Measurements from ENCODE around the gene RGS7. TPM values are rescaled to one million over a fixed set of nuclear protein-coding genes. Genes with fewer than 3 reads are reported as not detected.

The RGS7 gene
- total RNA-seq, 2 experiments from 2014 or later, result not detected

DNA sequence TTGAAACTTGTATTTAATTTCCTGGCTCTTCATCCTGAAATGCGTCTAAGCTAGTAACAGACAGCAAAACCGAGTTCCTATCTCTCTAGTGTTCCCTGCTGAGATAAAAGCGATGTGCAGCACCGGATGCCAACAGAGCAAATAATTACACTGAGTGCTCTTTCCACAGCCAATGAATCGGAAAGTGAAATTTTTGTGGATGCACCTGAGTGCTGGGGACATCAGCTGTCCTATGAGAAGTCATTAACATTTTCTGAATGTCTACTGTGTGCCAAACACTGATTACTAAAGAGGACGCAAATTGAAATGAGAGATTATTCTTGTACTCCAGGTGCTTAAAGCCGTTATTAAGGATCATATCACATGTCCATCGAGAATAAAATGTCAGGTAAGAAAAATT, 278.0 kb downstream of the RGS7 start:
- Histone ChIP-seq H3K4me3 (ENCODE audit: low read length) (no peak overlapping the region), H3K9me3 (ENCODE audit: control insufficient read depth in 1 of 2, insufficient read depth in 1 of 2, low read length in 2 of 2) (no peaks in the 10 kb centered on the region), H3K27ac (ENCODE audit: low read depth in 1 of 2, low read length in 2 of 2) (no peak overlapping the region), H3K4me1 (ENCODE audit: insufficient read depth, low read length) (no peaks in the 10 kb centered on the region), H3K27me3 (ENCODE audit: control insufficient read depth in 1 of 2, insufficient read depth in 2 of 2, low read length in 2 of 2) (no peaks in the 10 kb centered on the region), H3K36me3 (ENCODE audit: insufficient read depth, low read length) (no peaks in the 10 kb centered on the region)
- no peaks in the 10 kb centered on the region for H3K9me3 Mint-ChIP-seq
- H3K27me3 Mint-ChIP-seq, result no peaks in the 10 kb centered on the region
- H3K36me3 Mint-ChIP-seq (ENCODE audit: low read depth), result no peaks in the 10 kb centered on the region
- H3K27ac Mint-ChIP-seq, result no peak overlapping the region
- ATAC-seq (ENCODE audit: poor library complexity), result no peak
- no peak overlapping the region for H3K4me3 Mint-ChIP-seq
- POLR2A ChIA-PET, result no interaction called here
- TF ChIP-seq, protein P1, sequence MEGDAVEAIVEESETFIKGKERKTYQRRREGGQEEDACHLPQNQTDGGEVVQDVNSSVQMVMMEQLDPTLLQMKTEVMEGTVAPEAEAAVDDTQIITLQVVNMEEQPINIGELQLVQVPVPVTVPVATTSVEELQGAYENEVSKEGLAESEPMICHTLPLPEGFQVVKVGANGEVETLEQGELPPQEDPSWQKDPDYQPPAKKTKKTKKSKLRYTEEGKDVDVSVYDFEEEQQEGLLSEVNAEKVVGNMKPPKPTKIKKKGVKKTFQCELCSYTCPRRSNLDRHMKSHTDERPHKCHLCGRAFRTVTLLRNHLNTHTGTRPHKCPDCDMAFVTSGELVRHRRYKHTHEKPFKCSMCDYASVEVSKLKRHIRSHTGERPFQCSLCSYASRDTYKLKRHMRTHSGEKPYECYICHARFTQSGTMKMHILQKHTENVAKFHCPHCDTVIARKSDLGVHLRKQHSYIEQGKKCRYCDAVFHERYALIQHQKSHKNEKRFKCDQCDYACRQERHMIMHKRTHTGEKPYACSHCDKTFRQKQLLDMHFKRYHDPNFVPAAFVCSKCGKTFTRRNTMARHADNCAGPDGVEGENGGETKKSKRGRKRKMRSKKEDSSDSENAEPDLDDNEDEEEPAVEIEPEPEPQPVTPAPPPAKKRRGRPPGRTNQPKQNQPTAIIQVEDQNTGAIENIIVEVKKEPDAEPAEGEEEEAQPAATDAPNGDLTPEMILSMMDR (IDR thresholded peaks at IDR 0.05), result no peak
- intact Hi-C loops (cut with DNase I, micrococcal nuclease), result no loop called here
- no peak for DNase-seq
- H3K4me1 Mint-ChIP-seq (ENCODE audit: low read depth), result no peaks in the 10 kb centered on the region
- CTCF ChIA-PET, result no interaction called here

DNA sequence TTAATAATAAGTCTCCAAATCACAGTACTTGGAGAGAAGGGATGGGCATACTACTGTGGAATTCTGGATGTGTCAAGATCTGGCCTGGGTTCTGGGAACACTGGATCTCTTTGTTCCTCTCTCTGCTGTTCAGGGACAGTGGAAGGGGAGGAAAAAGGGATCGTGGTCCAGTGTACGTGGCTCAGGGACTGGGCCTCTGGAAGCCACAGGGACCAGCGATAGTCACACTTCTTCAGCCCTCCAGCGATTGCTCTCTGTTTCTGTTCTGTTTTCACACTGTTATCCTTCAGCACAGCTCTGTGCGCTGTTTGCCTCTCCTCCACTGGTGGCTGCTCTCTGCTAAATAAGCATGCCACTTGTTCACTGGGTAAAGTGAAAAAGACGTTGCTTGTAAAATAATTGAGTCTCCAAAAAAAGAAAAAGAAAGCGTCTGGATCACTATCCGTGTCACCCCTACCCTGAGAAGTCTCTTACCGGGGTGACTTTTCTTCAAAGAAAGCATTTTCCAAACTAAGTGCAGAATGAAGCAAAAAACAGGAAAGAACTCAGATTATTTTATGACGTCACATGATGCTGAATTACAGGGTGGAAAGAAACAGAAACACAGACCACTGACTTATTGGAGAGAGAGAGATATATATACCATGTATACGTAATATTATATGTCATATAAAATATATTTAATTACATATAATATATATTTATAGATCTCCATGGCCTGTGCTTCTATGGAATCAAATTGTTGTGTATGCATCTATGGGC, 279.4 kb downstream of the RGS7 start:
- no peaks in the 10 kb centered on the region for H3K36me3 ChIP-seq (ENCODE audit: insufficient read depth, low read length)
- ChIA-PET CTCF (no interaction called here), POLR2A (no interaction called here)
- ATAC-seq (ENCODE audit: poor library complexity) (no peak), DNase-seq (no peak)
- no peaks in the 10 kb centered on the region for H3K4me1 ChIP-seq (ENCODE audit: insufficient read depth, low read length)
- H3K27ac ChIP-seq (ENCODE audit: low read depth in 1 of 2, low read length in 2 of 2), result no peak overlapping the region
- Mint-ChIP-seq H3K4me1 (ENCODE audit: low read depth) (no peaks in the 10 kb centered on the region), H3K27me3 (no peaks in the 10 kb centered on the region), H3K4me3 (no peak overlapping the region), H3K9me3 (no peaks in the 10 kb centered on the region), H3K36me3 (ENCODE audit: low read depth) (no peaks in the 10 kb centered on the region), H3K27ac (no peak overlapping the region)
- no peak overlapping the region for H3K4me3 ChIP-seq (ENCODE audit: low read length)
- no peaks in the 10 kb centered on the region for H3K9me3 ChIP-seq (ENCODE audit: control insufficient read depth in 1 of 2, insufficient read depth in 1 of 2, low read length in 2 of 2)
- TF ChIP-seq, protein P1 (IDR thresholded peaks at IDR 0.05), result no peak
- H3K27me3 ChIP-seq (ENCODE audit: control insufficient read depth in 1 of 2, insufficient read depth in 2 of 2, low read length in 2 of 2), result no peaks in the 10 kb centered on the region
- intact Hi-C loops (cut with DNase I, micrococcal nuclease), result no loop called here

DNA sequence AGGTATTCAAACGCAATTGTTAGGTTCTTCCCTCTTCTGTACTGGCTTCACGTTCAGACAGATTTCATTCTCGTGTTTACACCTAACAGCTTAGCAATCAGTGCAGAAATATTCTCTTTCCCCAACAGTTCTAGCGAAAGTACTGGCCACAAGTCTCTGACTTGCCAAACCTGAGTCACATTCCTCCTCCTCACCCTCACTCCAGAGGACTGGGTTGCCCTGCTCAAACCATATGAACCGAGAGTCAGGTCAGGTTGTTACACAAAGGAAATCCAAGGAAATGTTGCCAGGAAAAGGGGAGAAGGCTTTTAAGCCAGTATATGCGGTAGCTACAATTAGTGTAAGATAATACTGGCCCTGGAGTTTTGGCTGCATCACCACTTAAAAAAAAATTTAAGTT, 282.5 kb downstream of the RGS7 start:
- Mint-ChIP-seq H3K4me1 (ENCODE audit: low read depth) (no peaks in the 10 kb centered on the region), H3K36me3 (ENCODE audit: low read depth) (no peaks in the 10 kb centered on the region), H3K27ac (no peak overlapping the region), H3K27me3 (no peaks in the 10 kb centered on the region), H3K9me3 (no peaks in the 10 kb centered on the region), H3K4me3 (no peak overlapping the region)
- Histone ChIP-seq H3K9me3 (ENCODE audit: control insufficient read depth in 1 of 2, insufficient read depth in 1 of 2, low read length in 2 of 2) (no peaks in the 10 kb centered on the region), H3K4me1 (ENCODE audit: insufficient read depth, low read length) (no peaks in the 10 kb centered on the region), H3K27me3 (ENCODE audit: control insufficient read depth in 1 of 2, insufficient read depth in 2 of 2, low read length in 2 of 2) (no peaks in the 10 kb centered on the region), H3K27ac (ENCODE audit: low read depth in 1 of 2, low read length in 2 of 2) (no peak overlapping the region), H3K36me3 (ENCODE audit: insufficient read depth, low read length) (no peaks in the 10 kb centered on the region), H3K4me3 (ENCODE audit: low read length) (no peak overlapping the region)
- TF ChIP-seq, protein P1 (IDR thresholded peaks at IDR 0.05), result no peak
- ATAC-seq (ENCODE audit: poor library complexity), result no peak
- no peak for DNase-seq
- intact Hi-C loops (cut with DNase I, micrococcal nuclease), result no loop called here
- ChIA-PET CTCF (no interaction called here), POLR2A (no interaction called here)
